Measurements from ENCODE around the gene ODF4. TPM values are rescaled to one million over a fixed set of nuclear protein-coding genes. Genes with fewer than 3 reads are reported as not detected.
"Not testable (repeated sequence)": the region's sequence is repeated elsewhere in the genome, so short reads cannot be mapped to it uniquely, and the experiment has no call there.

ODF4 gene
- polyA plus RNA-seq, 1 of the 3 experiments (the other 2 are of a cell fraction): not detected

DNA sequence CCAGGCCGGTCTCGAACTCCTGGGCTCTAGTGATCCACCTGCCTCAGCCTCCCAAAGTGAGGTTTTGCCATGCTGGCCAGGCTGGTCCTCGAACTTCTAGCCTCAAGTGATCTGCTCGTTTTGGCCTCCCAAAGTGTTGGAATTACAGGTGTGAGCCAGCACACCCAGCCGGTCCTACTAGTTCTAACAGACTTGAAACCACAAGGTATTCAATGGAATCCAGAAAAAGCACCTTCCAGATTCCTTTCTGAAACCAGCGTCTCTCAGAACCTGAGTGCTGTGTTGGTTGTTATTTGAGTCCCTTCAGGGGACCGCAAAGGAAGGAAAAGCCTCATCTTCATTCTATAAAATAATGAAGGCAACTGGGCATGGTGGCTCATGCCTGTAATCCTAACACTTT is 32.8 kb downstream of the ODF4 start:
- 0 out of 2 replicates have a peak, but pooled peaks cover 5% of the 10 kb centered on the region for H4K20me1 ChIP-seq (ENCODE audit: insufficient read depth)
- H3K27me3 ChIP-seq (ENCODE audit: insufficient read depth): no peaks in the 10 kb centered on the region
- H3K9me3 ChIP-seq: no peaks in the 10 kb centered on the region
- H3K4me1 ChIP-seq (ENCODE audit: control insufficient read depth in 1 of 2, insufficient read depth in 2 of 2, low read depth in 1 of 2, low read length in 1 of 2): peaks cover 10 to 11% of the 10 kb centered on the region in 2 experiments; a peak in 2 of 4 replicates
- H3K36me3 ChIP-seq (replicated peaks in 1 of 2; ENCODE audit: control insufficient read depth in 1 of 2, insufficient read depth in 2 of 2, low read length in 1 of 2): peaks cover 27 to 35% of the 10 kb centered on the region in 2 experiments
- no peaks in the 10 kb centered on the region for H3K9me2 ChIP-seq
- peaks cover 15% of the 10 kb centered on the region for H3F3A ChIP-seq (replicated peaks; ENCODE audit: insufficient read depth)
- H3K4me2 ChIP-seq: no peak overlapping the region
- no peak overlapping the region for H3K9ac ChIP-seq
- WGBS (ENCODE audit: low lambda C conversion rate): 91% methylated on average over 7 of the region's 7 CpGs
- H3K4me3 ChIP-seq (ENCODE audit: low read depth in 2 of 2, low read length in 1 of 2): no peak overlapping the region
- ChIA-PET CTCF (no interaction called here), POLR2A (no interaction called here)
- peaks cover 14% of the 10 kb centered on the region; the same call in 1 of the 2 replicates for H3K79me2 ChIP-seq (ENCODE audit: insufficient read depth)
- H3K27ac ChIP-seq (ENCODE audit: low read depth in 2 of 2, low read length in 1 of 2): no peak overlapping the region
- H2AFZ ChIP-seq (ENCODE audit: low read depth): no peak overlapping the region
- DNase-seq: no peak
- TF ChIP-seq POLR2AphosphoS5 (IDR thresholded peaks at IDR 0.05; ENCODE audit: low read depth, low read length) (no peak), MXI1 (IDR thresholded peaks at IDR 0.05; ENCODE audit: low read depth, low read length) (no peak), CHD2 (IDR thresholded peaks at IDR 0.05; ENCODE audit: low read length, partially characterized antibody) (no peak), TEAD4 (IDR thresholded peaks at IDR 0.05; ENCODE audit: borderline replicate concordance, insufficient read depth) (no peak), FOSL2 (IDR thresholded peaks at IDR 0.05; ENCODE audit: borderline replicate concordance, low read depth) (no peak), NFIC (IDR thresholded peaks at IDR 0.05; ENCODE audit: borderline replicate concordance) (no peak)
- TF ChIP-seq, protein P1, sequence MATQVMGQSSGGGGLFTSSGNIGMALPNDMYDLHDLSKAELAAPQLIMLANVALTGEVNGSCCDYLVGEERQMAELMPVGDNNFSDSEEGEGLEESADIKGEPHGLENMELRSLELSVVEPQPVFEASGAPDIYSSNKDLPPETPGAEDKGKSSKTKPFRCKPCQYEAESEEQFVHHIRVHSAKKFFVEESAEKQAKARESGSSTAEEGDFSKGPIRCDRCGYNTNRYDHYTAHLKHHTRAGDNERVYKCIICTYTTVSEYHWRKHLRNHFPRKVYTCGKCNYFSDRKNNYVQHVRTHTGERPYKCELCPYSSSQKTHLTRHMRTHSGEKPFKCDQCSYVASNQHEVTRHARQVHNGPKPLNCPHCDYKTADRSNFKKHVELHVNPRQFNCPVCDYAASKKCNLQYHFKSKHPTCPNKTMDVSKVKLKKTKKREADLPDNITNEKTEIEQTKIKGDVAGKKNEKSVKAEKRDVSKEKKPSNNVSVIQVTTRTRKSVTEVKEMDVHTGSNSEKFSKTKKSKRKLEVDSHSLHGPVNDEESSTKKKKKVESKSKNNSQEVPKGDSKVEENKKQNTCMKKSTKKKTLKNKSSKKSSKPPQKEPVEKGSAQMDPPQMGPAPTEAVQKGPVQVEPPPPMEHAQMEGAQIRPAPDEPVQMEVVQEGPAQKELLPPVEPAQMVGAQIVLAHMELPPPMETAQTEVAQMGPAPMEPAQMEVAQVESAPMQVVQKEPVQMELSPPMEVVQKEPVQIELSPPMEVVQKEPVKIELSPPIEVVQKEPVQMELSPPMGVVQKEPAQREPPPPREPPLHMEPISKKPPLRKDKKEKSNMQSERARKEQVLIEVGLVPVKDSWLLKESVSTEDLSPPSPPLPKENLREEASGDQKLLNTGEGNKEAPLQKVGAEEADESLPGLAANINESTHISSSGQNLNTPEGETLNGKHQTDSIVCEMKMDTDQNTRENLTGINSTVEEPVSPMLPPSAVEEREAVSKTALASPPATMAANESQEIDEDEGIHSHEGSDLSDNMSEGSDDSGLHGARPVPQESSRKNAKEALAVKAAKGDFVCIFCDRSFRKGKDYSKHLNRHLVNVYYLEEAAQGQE (IDR thresholded peaks at IDR 0.05; ENCODE audit: low read depth, low read length): no peak

DNA sequence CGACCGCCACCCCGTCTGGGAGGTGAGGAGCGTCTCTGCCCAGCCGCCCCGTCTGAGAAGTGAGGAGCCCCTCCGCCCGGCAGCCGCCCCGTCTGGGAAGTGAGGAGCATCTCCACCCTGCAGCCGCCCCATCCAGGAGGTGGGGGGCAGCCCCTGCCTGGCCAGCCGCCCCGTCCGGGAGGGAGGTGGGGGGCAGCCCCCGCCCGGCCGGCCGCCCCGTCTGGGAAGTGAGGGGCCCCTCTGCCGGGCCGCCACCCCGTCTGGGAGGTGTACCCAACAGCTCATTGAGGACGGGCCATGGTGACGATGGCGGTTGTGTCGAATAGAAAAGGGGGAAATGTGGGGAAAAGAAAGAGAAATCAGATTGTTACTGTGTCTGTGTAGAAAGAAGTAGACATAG is 34.2 kb downstream of the ODF4 start:
- DNase-seq; H3K9ac ChIP-seq; POLR2A ChIA-PET; H3K27me3 ChIP-seq (ENCODE audit: insufficient read depth); H3K9me2 ChIP-seq; H3K4me3 ChIP-seq (ENCODE audit: low read depth in 2 of 2, low read length in 1 of 2); H3K27ac ChIP-seq (ENCODE audit: low read depth in 2 of 2, low read length in 1 of 2); H3K4me2 ChIP-seq; H3K9me3 ChIP-seq; H2AFZ ChIP-seq (ENCODE audit: low read depth): not testable (repeated sequence)
- Histone ChIP-seq H4K20me1 (ENCODE audit: insufficient read depth) (peaks cover 18% of the 10 kb centered on the region), H3K36me3 (replicated peaks in 1 of 2; ENCODE audit: control insufficient read depth in 1 of 2, insufficient read depth in 2 of 2, low read length in 1 of 2) (peaks cover 37 to 41% of the 10 kb centered on the region in 2 experiments), H3F3A (replicated peaks; ENCODE audit: insufficient read depth) (peaks cover 29% of the 10 kb centered on the region), H3K79me2 (ENCODE audit: insufficient read depth) (peaks cover 21% of the 10 kb centered on the region; the same call in 1 of the 2 replicates), H3K4me1 (ENCODE audit: control insufficient read depth in 1 of 2, insufficient read depth in 2 of 2, low read depth in 1 of 2, low read length in 1 of 2) (peaks cover 10 to 11% of the 10 kb centered on the region in 2 experiments; a peak in 2 of 4 replicates)
- 99% methylated on average over 12 of the region's 26 CpGs for WGBS (ENCODE audit: low lambda C conversion rate)
- CTCF ChIA-PET: interaction anchor here (1.0 kb wide), 1 partner anchor 10 kb away, joined by 3 read pairs; no protein-coding TSS in a partner anchor
